HEK293 (cell line): ENCODE results near the gene FAM110A.

Experiments
- CTCF ChIA-PET: fragments of 350-600 bp; formaldehyde crosslinking; extraction: SDS; loops from one replicate; lab custom pipeline; 2021; ENCODE audit warnings: antibody characterized with exemption; lab: Yijun Ruan, JAX
- POLR2A ChIA-PET: fragments of 300-600 bp; formaldehyde crosslinking; extraction: SDS; loops from one replicate; lab custom pipeline; 2020; ENCODE audit warnings: antibody characterized with exemption, inconsistent platforms; lab: Yijun Ruan, JAX
- H3K27ac ChIP-seq: fragments of 200-500 bp; sonication (Bioruptor generic); 2 replicates; pipeline ENCODE4 v1.5.1; 2014; ENCODE audit warnings: low read depth, low read length, control low read depth, inconsistent platforms; ENCODE audit errors: extremely low read depth
- H3K36me3 ChIP-seq, 2 experiments: fragments of 200-500 bp in 1 of 2; sonication (Bioruptor generic) in 1 of 2; 1 replicate in 1 of 2; 2 replicates in 1 of 2; pipeline ENCODE4 v1.5.1; 2014 to 2017; ENCODE audit warnings: inconsistent platforms in 2 of 2, low read length in 2 of 2; ENCODE audit not compliant: control insufficient read depth in 2 of 2, insufficient read depth in 1 of 2
- H3K4me1 ChIP-seq: fragments of 200-500 bp; sonication (Bioruptor generic); 2 replicates; pipeline ENCODE4 v1.5.1; 2014; ENCODE audit warnings: mild to moderate bottlenecking, low read length, inconsistent platforms; ENCODE audit not compliant: control insufficient read depth, insufficient read depth
- H3K4me3 ChIP-seq: 2 replicates; pipeline ENCODE4 v1.5.1; 2011; ENCODE audit warnings: low read depth, mild to moderate bottlenecking, control low read depth, low read length, moderate library complexity
- H3K9me3 ChIP-seq: fragments of 200-500 bp; sonication (Bioruptor generic); 2 replicates; pipeline ENCODE4 v1.5.1; 2014; ENCODE audit warnings: low read depth, low read length, inconsistent platforms; ENCODE audit not compliant: control insufficient read depth, insufficient read depth
- EGR2 ChIP-seq: fragments of 450-650 bp; formaldehyde crosslinking; IDR thresholded peaks from 2 replicates; pipeline ENCODE4 v1.5.1; 2016; ENCODE audit warnings: low read depth, missing biosample characterization, missing genetic modification characterization
- HOXA7 ChIP-seq: sonication (generic); formaldehyde crosslinking; IDR thresholded peaks from 2 replicates; pipeline ENCODE4 v1.8.1; 2022; ENCODE audit warnings: missing genetic modification reagents, borderline replicate concordance
- HOXD13 ChIP-seq: sonication (generic); formaldehyde crosslinking; IDR thresholded peaks from 2 replicates; pipeline ENCODE4 v1.8.0; 2022; ENCODE audit warnings: missing genetic modification reagents, borderline replicate concordance
- KLF1 ChIP-seq: fragments of 450-650 bp; formaldehyde crosslinking; IDR thresholded peaks from 2 replicates; pipeline ENCODE4 v1.5.1; 2016; ENCODE audit warnings: missing biosample characterization, missing genetic modification characterization
- MYNN ChIP-seq: fragments of 450-650 bp; formaldehyde crosslinking; IDR thresholded peaks from 2 replicates; pipeline ENCODE4 v1.5.1; 2016; ENCODE audit warnings: missing biosample characterization, missing genetic modification characterization, borderline replicate concordance
- MZF1 ChIP-seq: fragments of 450-650 bp; formaldehyde crosslinking; IDR thresholded peaks from 2 replicates; pipeline ENCODE4 v1.5.1; 2017; ENCODE audit warnings: missing biosample characterization, missing genetic modification characterization, borderline replicate concordance
- SP2 ChIP-seq: fragments of 450-650 bp; formaldehyde crosslinking; IDR thresholded peaks from 2 replicates; pipeline ENCODE4 v1.5.1; 2016; ENCODE audit warnings: missing biosample characterization, missing genetic modification characterization
- YY2 ChIP-seq: fragments of 450-650 bp; formaldehyde crosslinking; IDR thresholded peaks from 2 replicates; pipeline ENCODE4 v1.5.1; 2016; ENCODE audit warnings: missing biosample characterization, missing genetic modification characterization
- ZFHX2 ChIP-seq: fragments of 450-650 bp; formaldehyde crosslinking; conservative IDR thresholded peaks from 2 replicates; pipeline ENCODE4 v1.5.1; 2016; ENCODE audit warnings: missing biosample characterization, missing genetic modification characterization
- ZNF169 ChIP-seq: fragments of 450-650 bp; formaldehyde crosslinking; IDR thresholded peaks from 2 replicates; pipeline ENCODE4 v1.5.1; 2016; ENCODE audit warnings: missing biosample characterization, missing genetic modification characterization
- ZNF175 ChIP-seq: fragments of 450-650 bp; formaldehyde crosslinking; IDR thresholded peaks from 2 replicates; pipeline ENCODE4 v1.5.1; 2016; ENCODE audit warnings: missing biosample characterization, missing genetic modification characterization
- ZNF2 ChIP-seq: fragments of 450-650 bp; formaldehyde crosslinking; IDR thresholded peaks from 2 replicates; pipeline ENCODE4 v1.5.1; 2016; ENCODE audit warnings: missing biosample characterization, missing genetic modification characterization
- ZNF37A ChIP-seq: fragments of 450-650 bp; IDR thresholded peaks from 2 replicates; pipeline ENCODE4 v1.5.1; 2018; ENCODE audit warnings: missing biosample characterization, missing genetic modification characterization
- ZNF510 ChIP-seq: fragments of 450-650 bp; formaldehyde crosslinking; IDR thresholded peaks from 2 replicates; pipeline ENCODE4 v1.5.1; 2018; ENCODE audit warnings: mild to moderate bottlenecking, missing genetic modification characterization, missing biosample characterization; ENCODE audit not compliant: insufficient replicate concordance
- ZNF610 ChIP-seq: fragments of 450-650 bp; formaldehyde crosslinking; IDR thresholded peaks from 2 replicates; pipeline ENCODE4 v1.5.1; 2016; ENCODE audit warnings: missing biosample characterization, missing genetic modification characterization, borderline replicate concordance
- ZNF624 ChIP-seq: fragments of 450-650 bp; formaldehyde crosslinking; IDR thresholded peaks from 2 replicates; pipeline ENCODE4 v1.5.1; 2017; ENCODE audit warnings: missing biosample characterization, missing genetic modification characterization
- ZNF76 ChIP-seq: fragments of 450-650 bp; formaldehyde crosslinking; IDR thresholded peaks from 2 replicates; pipeline ENCODE4; 2016; ENCODE audit warnings: low read depth, missing biosample characterization, missing genetic modification characterization, borderline replicate concordance
- ZNF792 ChIP-seq: fragments of 450-650 bp; formaldehyde crosslinking; IDR thresholded peaks from 2 replicates; pipeline ENCODE4 v1.5.1; 2016; ENCODE audit warnings: missing biosample characterization, missing genetic modification characterization
- ZSCAN16 ChIP-seq: fragments of 450-650 bp; formaldehyde crosslinking; IDR thresholded peaks from 2 replicates; pipeline ENCODE4 v1.5.1; 2016; ENCODE audit warnings: missing biosample characterization, missing genetic modification characterization
- ZSCAN23 ChIP-seq: fragments of 450-650 bp; formaldehyde crosslinking; IDR thresholded peaks from 2 replicates; pipeline ENCODE4 v1.5.1; 2016; ENCODE audit warnings: missing biosample characterization, missing genetic modification characterization
- ZXDB ChIP-seq: fragments of 450-650 bp; formaldehyde crosslinking; IDR thresholded peaks from 2 replicates; pipeline ENCODE4 v1.5.1; 2016; ENCODE audit warnings: missing biosample characterization, missing genetic modification characterization
- TF ChIP-seq, protein P1 (sequence below): fragments of 450-650 bp; IDR thresholded peaks from 2 replicates; pipeline ENCODE4 v1.5.1; 2018; ENCODE audit warnings: missing biosample characterization, mild to moderate bottlenecking, missing genetic modification characterization
- TF ChIP-seq, protein P2 (sequence below): fragments of 450-650 bp; formaldehyde crosslinking; IDR thresholded peaks from 2 replicates; pipeline ENCODE4 v1.5.1; 2016; ENCODE audit warnings: missing biosample characterization, missing genetic modification characterization
- TF ChIP-seq, protein P3 (sequence below): fragments of 450-650 bp; formaldehyde crosslinking; IDR thresholded peaks from 2 replicates; pipeline ENCODE4 v1.5.1; 2016; ENCODE audit warnings: missing biosample characterization, missing genetic modification characterization, borderline replicate concordance
- TF ChIP-seq, protein P4 (sequence below): fragments of 450-650 bp; formaldehyde crosslinking; IDR thresholded peaks from 2 replicates; pipeline ENCODE4 v1.5.1; 2016; ENCODE audit warnings: missing biosample characterization, missing genetic modification characterization
- TF ChIP-seq, protein P5 (sequence below): fragments of 450-650 bp; formaldehyde crosslinking; IDR thresholded peaks from 2 replicates; pipeline ENCODE4 v1.5.1; 2016; ENCODE audit warnings: missing biosample characterization, missing genetic modification characterization
- TF ChIP-seq, protein P6 (sequence below): fragments of 450-650 bp; formaldehyde crosslinking; IDR thresholded peaks from 2 replicates; pipeline ENCODE4 v1.5.1; 2017; ENCODE audit warnings: missing biosample characterization, mild to moderate bottlenecking, missing genetic modification characterization, moderate library complexity
- TF ChIP-seq, protein P7 (sequence below): fragments of 450-650 bp; formaldehyde crosslinking; IDR thresholded peaks from 2 replicates; pipeline ENCODE4 v1.5.1; 2017; ENCODE audit warnings: missing biosample characterization, missing genetic modification characterization

Gene FAM110A

DNA sequence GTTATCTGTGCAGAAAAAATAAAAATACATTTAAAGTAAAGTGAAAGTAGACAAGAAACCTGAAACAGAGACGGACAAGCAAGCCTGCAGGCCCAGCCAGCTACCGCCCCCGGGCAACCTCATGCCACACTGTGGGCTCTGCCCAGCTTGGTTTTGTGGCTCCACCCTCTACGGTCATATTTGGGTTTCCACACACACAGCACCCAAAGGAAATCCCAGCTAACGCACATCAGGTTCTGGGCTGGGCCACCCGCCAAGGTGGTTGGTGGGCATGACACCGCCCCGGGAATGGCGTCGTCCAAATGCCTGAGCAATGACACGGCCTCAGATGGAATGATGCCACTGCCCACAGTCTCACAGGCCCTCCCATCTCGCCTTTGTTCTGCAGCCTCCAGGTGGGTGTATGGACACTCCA is 22.9 kb downstream of the FAM110A start (continued):
- TF ChIP-seq ZNF510 (tag by site-specific recombination) (no peak), ZXDB (tag by site-specific recombination) (no peak), HOXD13 (CRISPR knock-in tag) (no peak), ZNF76 (no peak), YY2 (0 out of 2 replicates have a peak, but pooled peaks have one; percentile 29), MZF1 (tag by site-specific recombination) (no peak), SP2 (tag by site-specific recombination) (peak; percentile 36; the same call in 1 of the 2 replicates), HOXA7 (CRISPR knock-in tag) (no peak), ZSCAN16 (tag by site-specific recombination) (no peak), ZNF624 (no peak)
- TF ChIP-seq, protein P1, sequence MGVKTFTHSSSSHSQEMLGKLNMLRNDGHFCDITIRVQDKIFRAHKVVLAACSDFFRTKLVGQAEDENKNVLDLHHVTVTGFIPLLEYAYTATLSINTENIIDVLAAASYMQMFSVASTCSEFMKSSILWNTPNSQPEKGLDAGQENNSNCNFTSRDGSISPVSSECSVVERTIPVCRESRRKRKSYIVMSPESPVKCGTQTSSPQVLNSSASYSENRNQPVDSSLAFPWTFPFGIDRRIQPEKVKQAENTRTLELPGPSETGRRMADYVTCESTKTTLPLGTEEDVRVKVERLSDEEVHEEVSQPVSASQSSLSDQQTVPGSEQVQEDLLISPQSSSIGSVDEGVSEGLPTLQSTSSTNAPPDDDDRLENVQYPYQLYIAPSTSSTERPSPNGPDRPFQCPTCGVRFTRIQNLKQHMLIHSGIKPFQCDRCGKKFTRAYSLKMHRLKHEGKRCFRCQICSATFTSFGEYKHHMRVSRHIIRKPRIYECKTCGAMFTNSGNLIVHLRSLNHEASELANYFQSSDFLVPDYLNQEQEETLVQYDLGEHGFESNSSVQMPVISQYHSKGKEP = no peak
- TF ChIP-seq, protein P2, sequence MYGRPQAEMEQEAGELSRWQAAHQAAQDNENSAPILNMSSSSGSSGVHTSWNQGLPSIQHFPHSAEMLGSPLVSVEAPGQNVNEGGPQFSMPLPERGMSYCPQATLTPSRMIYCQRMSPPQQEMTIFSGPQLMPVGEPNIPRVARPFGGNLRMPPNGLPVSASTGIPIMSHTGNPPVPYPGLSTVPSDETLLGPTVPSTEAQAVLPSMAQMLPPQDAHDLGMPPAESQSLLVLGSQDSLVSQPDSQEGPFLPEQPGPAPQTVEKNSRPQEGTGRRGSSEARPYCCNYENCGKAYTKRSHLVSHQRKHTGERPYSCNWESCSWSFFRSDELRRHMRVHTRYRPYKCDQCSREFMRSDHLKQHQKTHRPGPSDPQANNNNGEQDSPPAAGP (tag by site-specific recombination) = no peak
- TF ChIP-seq, protein P3, sequence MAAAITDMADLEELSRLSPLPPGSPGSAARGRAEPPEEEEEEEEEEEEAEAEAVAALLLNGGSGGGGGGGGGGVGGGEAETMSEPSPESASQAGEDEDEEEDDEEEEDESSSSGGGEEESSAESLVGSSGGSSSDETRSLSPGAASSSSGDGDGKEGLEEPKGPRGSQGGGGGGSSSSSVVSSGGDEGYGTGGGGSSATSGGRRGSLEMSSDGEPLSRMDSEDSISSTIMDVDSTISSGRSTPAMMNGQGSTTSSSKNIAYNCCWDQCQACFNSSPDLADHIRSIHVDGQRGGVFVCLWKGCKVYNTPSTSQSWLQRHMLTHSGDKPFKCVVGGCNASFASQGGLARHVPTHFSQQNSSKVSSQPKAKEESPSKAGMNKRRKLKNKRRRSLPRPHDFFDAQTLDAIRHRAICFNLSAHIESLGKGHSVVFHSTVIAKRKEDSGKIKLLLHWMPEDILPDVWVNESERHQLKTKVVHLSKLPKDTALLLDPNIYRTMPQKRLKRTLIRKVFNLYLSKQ (tag by site-specific recombination) = no peak
- TF ChIP-seq, protein P4, sequence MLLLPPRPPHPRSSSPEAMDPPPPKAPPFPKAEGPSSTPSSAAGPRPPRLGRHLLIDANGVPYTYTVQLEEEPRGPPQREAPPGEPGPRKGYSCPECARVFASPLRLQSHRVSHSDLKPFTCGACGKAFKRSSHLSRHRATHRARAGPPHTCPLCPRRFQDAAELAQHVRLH (tag by site-specific recombination) = no peak
- TF ChIP-seq, all 188 proteins: peak for 13

DNA sequence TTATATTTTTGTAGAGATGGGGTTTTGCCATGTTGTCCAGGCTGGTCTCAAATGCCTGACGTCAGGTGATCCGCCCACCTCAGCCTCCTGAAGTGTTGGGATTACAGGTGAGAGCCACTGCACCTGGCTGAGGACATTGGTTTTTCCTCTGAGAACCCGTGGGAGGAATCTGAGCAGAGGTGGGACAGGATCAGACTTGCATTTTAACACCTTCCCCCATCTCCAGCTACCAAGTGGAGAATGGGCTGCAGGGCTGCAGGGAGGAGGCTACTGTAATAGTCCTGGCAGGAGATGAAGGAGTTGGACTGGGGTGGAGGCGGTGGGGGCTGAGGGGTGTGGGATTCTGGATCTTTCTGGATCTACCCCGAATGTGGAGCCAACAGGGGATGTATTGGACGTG is 24.5 kb downstream of the FAM110A start:
- no peaks in the 10 kb centered on the region for H3K4me1 ChIP-seq

DNA sequence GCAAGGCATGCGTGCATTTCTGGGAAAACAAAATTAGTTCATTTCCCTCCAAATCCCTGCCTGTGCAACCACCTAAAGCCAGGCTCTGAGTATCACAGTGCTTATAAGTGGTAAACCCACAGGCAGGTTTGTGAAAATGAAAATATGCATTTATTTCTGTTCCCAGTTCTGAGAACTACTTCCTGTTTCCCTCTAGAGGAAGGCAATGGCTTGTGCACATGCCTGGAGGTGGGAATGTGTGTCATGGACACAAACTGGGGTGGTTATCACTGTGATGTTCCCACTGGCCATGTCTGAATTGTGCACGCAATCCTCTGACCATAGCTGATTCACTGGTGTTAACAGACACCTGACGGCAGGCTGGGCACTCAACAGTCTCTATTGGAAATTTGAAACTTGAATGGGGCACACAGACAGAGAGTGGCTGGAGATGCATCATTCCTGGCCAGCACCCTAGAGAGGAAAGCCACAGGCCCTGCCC is 26.3 kb downstream of the FAM110A start:
- Histone ChIP-seq H3K9me3 (no peaks in the 10 kb centered on the region), H3K4me3 (no peak overlapping the region), H3K36me3 (no peaks in the 10 kb centered on the region), H3K27ac (no peak overlapping the region), H3K4me1 (no peaks in the 10 kb centered on the region)
- ChIA-PET CTCF (interaction anchor here (0.9 kb wide), 1 partner anchor 16 kb away, joined by 3 read pairs; no protein-coding TSS in a partner anchor), POLR2A (no interaction called here)
- TF ChIP-seq MYNN (tag by site-specific recombination) (no peak), ZNF169 (tag by site-specific recombination) (no peak), ZSCAN23 (tag by site-specific recombination) (no peak), ZNF2 (tag by site-specific recombination) (no peak), ZNF792 (no peak), ZNF510 (tag by site-specific recombination) (no peak), ZNF175 (tag by site-specific recombination) (no peak), ZNF37A (tag by site-specific recombination) (no peak), KLF1 (tag by site-specific recombination) (no peak)
- TF ChIP-seq, protein P5, sequence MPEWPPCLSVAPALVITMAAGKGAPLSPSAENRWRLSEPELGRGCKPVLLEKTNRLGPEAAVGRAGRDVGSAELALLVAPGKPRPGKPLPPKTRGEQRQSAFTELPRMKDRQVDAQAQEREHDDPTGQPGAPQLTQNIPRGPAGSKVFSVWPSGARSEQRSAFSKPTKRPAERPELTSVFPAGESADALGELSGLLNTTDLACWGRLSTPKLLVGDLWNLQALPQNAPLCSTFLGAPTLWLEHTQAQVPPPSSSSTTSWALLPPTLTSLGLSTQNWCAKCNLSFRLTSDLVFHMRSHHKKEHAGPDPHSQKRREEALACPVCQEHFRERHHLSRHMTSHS = no peak
- TF ChIP-seq, protein P6, sequence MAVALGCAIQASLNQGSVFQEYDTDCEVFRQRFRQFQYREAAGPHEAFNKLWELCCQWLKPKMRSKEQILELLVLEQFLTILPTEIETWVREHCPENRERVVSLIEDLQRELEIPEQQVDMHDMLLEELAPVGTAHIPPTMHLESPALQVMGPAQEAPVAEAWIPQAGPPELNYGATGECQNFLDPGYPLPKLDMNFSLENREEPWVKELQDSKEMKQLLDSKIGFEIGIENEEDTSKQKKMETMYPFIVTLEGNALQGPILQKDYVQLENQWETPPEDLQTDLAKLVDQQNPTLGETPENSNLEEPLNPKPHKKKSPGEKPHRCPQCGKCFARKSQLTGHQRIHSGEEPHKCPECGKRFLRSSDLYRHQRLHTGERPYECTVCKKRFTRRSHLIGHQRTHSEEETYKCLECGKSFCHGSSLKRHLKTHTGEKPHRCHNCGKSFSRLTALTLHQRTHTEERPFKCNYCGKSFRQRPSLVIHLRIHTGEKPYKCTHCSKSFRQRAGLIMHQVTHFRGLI (tag by site-specific recombination) = no peak
- TF ChIP-seq, protein P7, sequence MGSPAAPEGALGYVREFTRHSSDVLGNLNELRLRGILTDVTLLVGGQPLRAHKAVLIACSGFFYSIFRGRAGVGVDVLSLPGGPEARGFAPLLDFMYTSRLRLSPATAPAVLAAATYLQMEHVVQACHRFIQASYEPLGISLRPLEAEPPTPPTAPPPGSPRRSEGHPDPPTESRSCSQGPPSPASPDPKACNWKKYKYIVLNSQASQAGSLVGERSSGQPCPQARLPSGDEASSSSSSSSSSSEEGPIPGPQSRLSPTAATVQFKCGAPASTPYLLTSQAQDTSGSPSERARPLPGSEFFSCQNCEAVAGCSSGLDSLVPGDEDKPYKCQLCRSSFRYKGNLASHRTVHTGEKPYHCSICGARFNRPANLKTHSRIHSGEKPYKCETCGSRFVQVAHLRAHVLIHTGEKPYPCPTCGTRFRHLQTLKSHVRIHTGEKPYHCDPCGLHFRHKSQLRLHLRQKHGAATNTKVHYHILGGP = no peak

More for the DNA sequence above, 24.5 kb downstream of the FAM110A start:
- ChIA-PET CTCF (interaction anchor here (0.6 to 1.6 kb wide), 2 partner anchors 45 to 97 kb away, joined by 3 to 5 read pairs; no protein-coding TSS in a partner anchor), POLR2A (no interaction called here)
- no peak overlapping the region for H3K27ac ChIP-seq
- H3K9me3 ChIP-seq = no peaks in the 10 kb centered on the region
- H3K4me3 ChIP-seq = no peak overlapping the region
- no peaks in the 10 kb centered on the region for H3K36me3 ChIP-seq
- peak; percentile 77 for TF ChIP-seq ZFHX2 (tag by site-specific recombination)
- TF ChIP-seq EGR2 (tag by site-specific recombination) = peak; percentile 88
- no peak for TF ChIP-seq ZNF610
